ENCODE results near the gene LRRC8B.
"Not testable (repeated sequence)": the region's sequence is repeated elsewhere in the genome, so short reads cannot be mapped to it uniquely, and the experiment has no call there.

LRRC8B gene

GRCh38 chr1:89587729-89588161 lies 63.1 kb downstream of the LRRC8B start:
- no peak for DNase-seq

GRCh38 chr1:89588480-89588879 lies 63.9 kb downstream of the LRRC8B start:
- DNase-seq: no peak

GRCh38 chr1:89589515-89589914 lies 64.9 kb downstream of the LRRC8B start:
- no peak for DNase-seq

GRCh38 chr1:89590341-89591080 lies 65.9 kb downstream of the LRRC8B start:
- DNase-seq: no peak

GRCh38 chr1:89592861-89593302 lies 68.3 kb downstream of the LRRC8B start:
- not testable (repeated sequence) for DNase-seq

GRCh38 chr1:89594096-89594740 lies 69.6 kb downstream of the LRRC8B start:
- no peak for DNase-seq

- no peak for DNase-seq
Observed at GRCh38 chr1:89596698-89597097, 72.1 kb downstream of the LRRC8B start.

GRCh38 chr1:89598450-89599331 lies 74.1 kb downstream of the LRRC8B start:
- no peak for DNase-seq

- no peak for DNase-seq
Observed at GRCh38 chr1:89599332-89599630, 74.7 kb downstream of the LRRC8B start.

GRCh38 chr1:89600451-89601224 lies 76.0 kb downstream of the LRRC8B start:
- no peak for DNase-seq

GRCh38 chr1:89602871-89603404 lies 78.3 kb downstream of the LRRC8B start:
- DNase-seq: no peak

- DNase-seq: no peak
Observed at GRCh38 chr1:89603651-89604413, 79.2 kb downstream of the LRRC8B start.

GRCh38 chr1:89604414-89604735 lies 79.7 kb downstream of the LRRC8B start:
- no peak for DNase-seq

GRCh38 chr1:89605692-89606091 lies 81.1 kb downstream of the LRRC8B start:
- no peak for DNase-seq

GRCh38 chr1:89606227-89606980 lies 81.8 kb downstream of the LRRC8B start:
- DNase-seq: no peak

- DNase-seq: no peak
Observed at GRCh38 chr1:89607156-89607555, 82.5 kb downstream of the LRRC8B start.

- DNase-seq: no peak
Observed at GRCh38 chr1:89607586-89608318, 83.1 kb downstream of the LRRC8B start.

- DNase-seq: no peak
Observed at GRCh38 chr1:89608319-89608983, 83.8 kb downstream of the LRRC8B start.

GRCh38 chr1:89608984-89609725 lies 84.5 kb downstream of the LRRC8B start:
- DNase-seq: no peak
